HuH-7.5 (cell line): ENCODE data around the gene PPP3R1.

ENCODE experiments used
- DNase-seq: peaks from one replicate; pipeline ENCODE4 v3.0.0; 2011; ENCODE audit warnings: low spot score

The PPP3R1 gene

GRCh38 chr2:68252400-68253218 is at the start of gene PPP3R1:
Gene PPP3R1, minus strand, starts transcription at chr2:68252532. Its CDS starts 405 bp downstream, at chr2:68252127.
- peak; percentile 81 for DNase-seq

GRCh38 chr2:68295516-68295915 is 43.2 kb upstream of the PPP3R1 start:
- DNase-seq = no peak

GRCh38 chr2:68294913-68295312 is 42.6 kb upstream of the PPP3R1 start:
- no peak for DNase-seq

GRCh38 chr2:68294187-68294586 is 41.9 kb upstream of the PPP3R1 start:
- DNase-seq = no peak

GRCh38 chr2:68293755-68294154 is 41.4 kb upstream of the PPP3R1 start:
- no peak for DNase-seq

- no peak for DNase-seq
Observed at GRCh38 chr2:68293024-68293423, 40.7 kb upstream of the PPP3R1 start.

GRCh38 chr2:68292108-68292710 is 39.9 kb upstream of the PPP3R1 start:
- DNase-seq = peak; percentile 17

- no peak for DNase-seq
Observed at GRCh38 chr2:68291314-68291713, 39.0 kb upstream of the PPP3R1 start.

- no peak for DNase-seq
Observed at GRCh38 chr2:68290901-68291300, 38.6 kb upstream of the PPP3R1 start.

- DNase-seq = no peak
Observed at GRCh38 chr2:68287580-68288441, 35.5 kb upstream of the PPP3R1 start.

- no peak for DNase-seq
Observed at GRCh38 chr2:68284896-68285295, 32.6 kb upstream of the PPP3R1 start.

GRCh38 chr2:68283419-68283812 is 31.1 kb upstream of the PPP3R1 start:
- DNase-seq = no peak

GRCh38 chr2:68282811-68283418 is 30.6 kb upstream of the PPP3R1 start:
- peak; percentile 31 for DNase-seq

- no peak for DNase-seq
Observed at GRCh38 chr2:68280796-68281195, 28.5 kb upstream of the PPP3R1 start.

GRCh38 chr2:68280348-68280747 is 28.0 kb upstream of the PPP3R1 start:
- DNase-seq = no peak

- no peak for DNase-seq
Observed at GRCh38 chr2:68279691-68280090, 27.4 kb upstream of the PPP3R1 start.

GRCh38 chr2:68278169-68278568 is 25.8 kb upstream of the PPP3R1 start:
- no peak for DNase-seq

- DNase-seq = no peak
Observed at GRCh38 chr2:68274022-68274421, 21.7 kb upstream of the PPP3R1 start.

GRCh38 chr2:68272246-68272994 is 20.1 kb upstream of the PPP3R1 start:
- no peak for DNase-seq

- no peak for DNase-seq
Observed at GRCh38 chr2:68266655-68267054, 14.3 kb upstream of the PPP3R1 start.

- no peak for DNase-seq
Observed at GRCh38 chr2:68263632-68264031, 11.3 kb upstream of the PPP3R1 start.

- no peak for DNase-seq
Observed at GRCh38 chr2:68258851-68259250, 6.5 kb upstream of the PPP3R1 start.
